Endodermal cell (in vitro differentiated cells): ENCODE results near the gene IQCE. TPM values are rescaled to one million over a fixed set of nuclear protein-coding genes. Genes with fewer than 3 reads are reported as not detected.

Source experiments
- DNase-seq: peaks from one replicate; pipeline ENCODE4 v3.0.0-alpha.2; 2017
- H3K27ac ChIP-seq: 2 replicates; pipeline ENCODE4 v1.5.1; 2013; ENCODE audit warnings: mild to moderate bottlenecking, low read depth, low read length, moderate library complexity
- H3K27me3 ChIP-seq: 2 replicates; pipeline ENCODE4 v1.6.1; 2013; ENCODE audit warnings: mild to moderate bottlenecking, low read length, moderate library complexity; ENCODE audit not compliant: insufficient read depth, control insufficient read depth, poor library complexity, severe bottlenecking
- H3K36me3 ChIP-seq: 2 replicates; pipeline ENCODE4 v1.7.0; 2013; ENCODE audit warnings: mild to moderate bottlenecking, low read length, moderate library complexity; ENCODE audit not compliant: control insufficient read depth, insufficient read depth
- H3K4me1 ChIP-seq: one replicate; pipeline ENCODE4 v1.7.0; 2013; ENCODE audit warnings: low read length; ENCODE audit not compliant: control insufficient read depth, insufficient read depth
- H3K4me3 ChIP-seq: 2 replicates; pipeline ENCODE4 v1.5.1; 2013; ENCODE audit warnings: mild to moderate bottlenecking, low read length, moderate library complexity
- H3K9ac ChIP-seq: 2 replicates; pipeline ENCODE4 v1.6.1; 2013; ENCODE audit warnings: mild to moderate bottlenecking, low read length, moderate library complexity; ENCODE audit not compliant: poor library complexity, severe bottlenecking; ENCODE audit errors: extremely low read depth
- H3K9me3 ChIP-seq: 2 replicates; pipeline ENCODE4 v1.6.1; 2013; ENCODE audit warnings: mild to moderate bottlenecking, low read length, moderate library complexity; ENCODE audit not compliant: control insufficient read depth
- H3K27ac Mint-ChIP-seq: 2 replicates; pipeline ENCODE4 v1.8.0; 2020; ENCODE audit warnings: mixed read lengths
- H3K27me3 Mint-ChIP-seq: 2 replicates; pipeline ENCODE4 v1.8.0; 2021; ENCODE audit warnings: mild to moderate bottlenecking, mixed read lengths; ENCODE audit not compliant: insufficient read depth
- H3K36me3 Mint-ChIP-seq: 2 replicates; pipeline ENCODE4 v1.8.0; 2020; ENCODE audit warnings: low read depth, mixed read lengths
- H3K4me1 Mint-ChIP-seq: 2 replicates; pipeline ENCODE4 v1.8.0; 2020; ENCODE audit warnings: mixed read lengths
- H3K4me3 Mint-ChIP-seq: 2 replicates; pipeline ENCODE4 v1.8.0; 2020; ENCODE audit warnings: mild to moderate bottlenecking, moderate library complexity, mixed read lengths
- H3K9me3 Mint-ChIP-seq: 2 replicates; pipeline ENCODE4 v1.8.0; 2020; ENCODE audit warnings: mild to moderate bottlenecking, mixed read lengths
- CTCF ChIP-seq: fragments of 200-600 bp; sonication (generic); conservative IDR thresholded peaks from 2 replicates; pipeline ENCODE4 v1.5.0; 2021; ENCODE audit warnings: antibody characterized with exemption, mild to moderate bottlenecking
- WGBS, 2 experiments: methylation state at CpG; one replicate each; pipeline versions ENCODE4 v1.1.5 to v1.1.7; 2013; ENCODE audit warnings: missing lambda C conversion rate in 2 of 2, mixed read lengths in 1 of 2; ENCODE audit not compliant: insufficient coverage in 1 of 2, insufficient read length in 1 of 2; 5-methylcytosine and 5-hydroxymethylcytosine counted together
- total RNA-seq, 2 donors: library from RNA; stranded (reverse); fragmentation: NEBNext Ultra II Directional in 1 of 2; extraction: Animal tissue kit (Norgen Biotek cat#: 25700) in 1 of 2; gene quantifications; 2 replicates in 1 of 2; 3 replicates in 1 of 2; pipeline ENCODE4 v1.2.1, GENCODE V29; 2021

IQCE gene
- total RNA-seq, 2 donors from 2014 or later: 15.4 to 20.8 TPM

- H3K36me3 ChIP-seq: peaks cover 7% of the 10 kb centered on the region
- H3K4me1 ChIP-seq: peaks cover 19% of the 10 kb centered on the region
- no peaks in the 10 kb centered on the region for H3K27me3 ChIP-seq
- no peak overlapping the region for H3K27ac Mint-ChIP-seq
- H3K4me3 ChIP-seq: no peak overlapping the region
- WGBS, 2 experiments: 72 to 87% methylated on average over 3 to 11 of the region's 12 CpGs
- H3K9ac ChIP-seq: no peak overlapping the region
- H3K4me1 Mint-ChIP-seq: peaks cover 14% of the 10 kb centered on the region
- no peaks in the 10 kb centered on the region for H3K9me3 ChIP-seq
- no peak for TF ChIP-seq CTCF
- no peaks in the 10 kb centered on the region for H3K27me3 Mint-ChIP-seq
- H3K27ac ChIP-seq: no peak overlapping the region
- DNase-seq: no peak
- peaks cover 15% of the 10 kb centered on the region for H3K36me3 Mint-ChIP-seq
- no peaks in the 10 kb centered on the region for H3K9me3 Mint-ChIP-seq
- H3K4me3 Mint-ChIP-seq: no peak overlapping the region
Measured at GRCh38 chr7:2564970-2565540, 6.3 kb downstream of the IQCE start.

GRCh38 chr7:2566348-2566889 lies 7.6 kb downstream of the IQCE start:
- Mint-ChIP-seq H3K9me3 (no peaks in the 10 kb centered on the region), H3K4me3 (no peak overlapping the region), H3K27me3 (no peaks in the 10 kb centered on the region), H3K36me3 (peaks cover 15% of the 10 kb centered on the region), H3K27ac (no peak overlapping the region), H3K4me1 (peaks cover 15% of the 10 kb centered on the region)
- Histone ChIP-seq H3K27ac (peak overlapping the region; percentile 50), H3K36me3 (peaks cover 7% of the 10 kb centered on the region), H3K9ac (no peak overlapping the region), H3K4me1 (peaks cover 19% of the 10 kb centered on the region), H3K27me3 (no peaks in the 10 kb centered on the region), H3K4me3 (no peak overlapping the region), H3K9me3 (no peaks in the 10 kb centered on the region)
- TF ChIP-seq CTCF: no peak
- WGBS, 2 experiments: 84 to 87% methylated on average over 6 to 8 of the region's 8 CpGs
- DNase-seq: no peak

- H3K4me1 ChIP-seq: peaks cover 24% of the 10 kb centered on the region
- 61 to 81% methylated on average over 24 to 28 of the region's 28 CpGs for WGBS, 2 experiments
- H3K9me3 ChIP-seq: no peaks in the 10 kb centered on the region
- Mint-ChIP-seq H3K27me3 (no peaks in the 10 kb centered on the region), H3K9me3 (no peaks in the 10 kb centered on the region), H3K4me3 (no peak overlapping the region), H3K27ac (no peak overlapping the region), H3K4me1 (peaks cover 22% of the 10 kb centered on the region), H3K36me3 (peaks cover 15% of the 10 kb centered on the region)
- H3K4me3 ChIP-seq: no peak overlapping the region
- no peak for DNase-seq
- H3K9ac ChIP-seq: no peak overlapping the region
- H3K36me3 ChIP-seq: peaks cover 9% of the 10 kb centered on the region
- H3K27me3 ChIP-seq: no peaks in the 10 kb centered on the region
- TF ChIP-seq CTCF: no peak
- H3K27ac ChIP-seq: peak overlapping the region; percentile 50
Measured at GRCh38 chr7:2566890-2567678, 8.3 kb downstream of the IQCE start.
